HG02840 (cell line): Measurements from ENCODE around the gene GPC6.

Source experiments
- ATAC-seq: cut with Tn5 transposase; IDR thresholded peaks from one replicate; pipeline ENCODE4 v1.9.1; 2021; ENCODE audit warnings: mild to moderate bottlenecking, moderate library complexity, moderate number of reproducible peaks; ENCODE audit not compliant: unreplicated experiment, low FRiP score

Gene GPC6

DNA sequence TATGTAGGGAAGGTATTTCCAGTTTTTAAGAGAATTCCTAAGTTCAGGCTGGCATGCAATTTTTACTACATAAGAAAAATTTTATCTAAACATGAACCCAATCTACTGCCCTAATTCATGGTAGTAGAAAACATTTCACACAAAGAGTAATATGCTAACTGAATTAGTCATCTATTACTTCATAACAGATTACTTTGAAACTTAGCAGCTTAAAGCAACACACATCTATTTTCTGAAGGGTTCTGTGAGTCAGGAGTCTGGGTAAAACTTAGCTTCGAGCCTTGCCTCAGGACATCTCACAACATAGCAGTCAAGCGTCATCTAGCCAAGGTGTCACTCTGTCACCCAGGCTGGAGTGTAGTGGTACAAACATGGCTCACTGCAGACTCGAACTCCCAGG lies 715.4 kb downstream of the GPC6 start:
- no peak for ATAC-seq

DNA sequence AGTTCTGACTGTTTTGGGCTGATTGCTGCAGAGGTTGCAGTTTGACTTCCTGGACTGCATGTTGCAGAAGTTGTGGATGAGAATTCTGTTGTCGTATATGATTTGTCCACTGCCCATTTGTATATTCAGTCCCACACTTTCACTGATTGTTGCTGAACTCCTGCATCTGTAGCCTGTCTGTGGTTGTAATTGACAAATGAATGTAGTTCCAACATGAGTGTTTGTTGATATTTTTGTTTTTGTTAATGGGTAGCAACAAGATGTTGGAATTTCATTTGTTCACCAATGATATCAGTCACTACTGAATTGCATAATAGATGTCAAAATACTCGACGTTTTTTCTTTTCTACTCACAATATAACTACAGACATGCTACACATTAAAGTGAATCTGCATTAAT lies 719.0 kb downstream of the GPC6 start:
- no peak for ATAC-seq

DNA sequence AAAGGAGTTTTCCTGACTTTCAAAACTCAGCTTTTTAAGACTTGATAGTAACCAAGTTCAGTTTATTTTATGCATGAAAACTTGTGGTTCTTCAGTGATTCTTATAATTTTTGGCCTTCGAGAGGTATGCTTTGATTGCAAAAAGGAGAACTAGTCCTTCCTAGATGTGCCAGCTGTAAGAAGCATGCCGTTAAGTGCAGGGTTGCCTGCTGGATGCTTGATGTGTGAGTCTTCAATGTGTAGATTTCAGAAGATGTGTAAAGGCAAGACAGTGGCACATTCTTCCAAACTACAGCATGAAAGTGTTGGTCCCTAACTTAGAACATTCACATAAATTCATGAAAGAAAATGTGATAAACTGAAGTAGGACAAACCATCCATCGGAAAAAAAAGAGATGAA lies 720.4 kb downstream of the GPC6 start:
- no peak for ATAC-seq

DNA sequence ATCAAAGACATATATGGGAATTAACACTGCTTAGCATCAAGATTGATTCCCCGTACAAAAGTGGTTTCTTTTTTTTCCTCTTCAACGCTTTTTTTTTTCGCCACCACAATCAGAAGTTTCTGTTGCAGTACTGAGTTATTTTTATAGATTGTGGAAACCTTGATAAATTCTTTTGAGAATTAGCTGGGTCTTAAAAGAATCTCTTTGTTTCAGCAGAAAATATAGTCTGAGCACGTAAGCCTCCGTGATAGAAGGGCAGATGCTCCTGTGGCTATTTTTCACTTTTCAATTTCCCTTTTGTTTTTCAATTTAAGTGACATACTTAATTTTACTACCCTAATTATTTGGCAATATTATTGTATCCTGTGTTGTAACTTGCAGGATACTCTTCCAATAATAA lies 721.0 kb downstream of the GPC6 start:
- ATAC-seq: no peak

DNA sequence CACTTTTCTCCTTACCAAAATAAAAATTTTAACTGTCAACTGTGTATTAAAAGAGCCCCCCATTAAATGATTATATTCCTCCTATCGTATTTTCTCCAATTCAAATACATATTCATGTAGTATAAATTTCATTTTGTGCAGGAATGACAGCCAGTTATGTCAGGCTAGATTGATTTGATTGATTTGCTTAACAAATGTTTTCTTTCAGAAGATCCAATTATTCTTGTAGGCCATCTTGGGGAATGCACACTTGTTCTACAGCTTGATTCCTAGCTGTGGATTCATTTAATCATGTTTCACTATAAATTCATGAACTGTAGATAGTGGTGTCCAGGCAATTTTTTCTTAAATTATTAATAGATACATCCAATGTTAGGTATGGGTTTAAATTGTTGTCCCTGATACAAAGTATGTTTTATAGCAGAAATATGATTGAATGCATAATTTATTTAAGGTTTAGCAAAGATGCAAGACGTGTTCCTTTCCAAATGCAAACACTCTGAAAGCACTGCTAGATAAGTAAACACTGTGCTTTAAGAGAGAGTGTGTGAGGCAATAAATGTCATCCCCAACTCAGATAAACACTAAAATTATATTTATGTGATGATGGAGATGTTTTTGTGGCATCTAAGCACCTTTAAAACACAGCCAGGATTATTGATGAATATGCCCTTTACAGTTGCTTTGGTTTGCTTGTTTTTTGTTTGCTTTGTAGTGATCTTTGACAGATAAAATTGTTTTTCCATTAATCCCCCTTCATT lies 721.7 kb downstream of the GPC6 start:
- no peak for ATAC-seq

DNA sequence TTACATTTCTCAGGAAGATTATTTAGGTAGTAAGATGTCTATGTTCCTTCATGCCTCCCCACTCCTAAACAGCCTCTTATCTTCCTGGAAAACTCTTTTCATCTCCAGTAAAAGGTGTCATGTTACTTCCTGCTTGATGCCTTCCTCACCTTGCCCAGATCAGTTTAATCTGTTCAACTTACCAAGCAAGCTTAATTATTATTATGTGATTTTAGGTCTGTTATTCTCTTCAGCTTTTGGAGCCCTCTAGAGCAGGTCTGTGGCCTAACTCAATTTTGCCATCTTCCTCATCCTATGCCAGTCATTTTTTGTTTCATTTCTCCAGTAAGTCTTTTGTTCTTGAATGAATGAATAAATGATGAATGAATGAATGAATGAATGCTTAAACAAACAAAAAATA lies 724.5 kb downstream of the GPC6 start:
- ATAC-seq: no peak

DNA sequence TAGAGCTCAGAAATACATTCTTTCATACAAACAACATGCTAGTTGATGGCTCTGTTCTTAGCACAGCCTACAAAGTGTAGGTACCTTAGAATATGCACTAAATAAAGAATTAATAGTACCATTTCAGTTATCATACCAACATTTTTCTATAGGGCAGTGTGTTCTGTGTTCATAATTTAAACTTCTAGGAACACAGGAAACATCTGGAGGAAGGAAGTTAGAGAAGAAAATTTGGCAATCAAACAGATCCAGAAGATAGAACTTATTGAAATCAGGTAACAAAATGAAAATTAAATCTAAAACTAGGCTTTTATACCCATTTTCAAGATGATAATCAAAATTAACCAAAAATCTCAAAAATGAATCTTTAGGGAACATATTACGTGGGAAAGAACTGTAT lies 725.3 kb downstream of the GPC6 start:
- ATAC-seq: no peak

DNA sequence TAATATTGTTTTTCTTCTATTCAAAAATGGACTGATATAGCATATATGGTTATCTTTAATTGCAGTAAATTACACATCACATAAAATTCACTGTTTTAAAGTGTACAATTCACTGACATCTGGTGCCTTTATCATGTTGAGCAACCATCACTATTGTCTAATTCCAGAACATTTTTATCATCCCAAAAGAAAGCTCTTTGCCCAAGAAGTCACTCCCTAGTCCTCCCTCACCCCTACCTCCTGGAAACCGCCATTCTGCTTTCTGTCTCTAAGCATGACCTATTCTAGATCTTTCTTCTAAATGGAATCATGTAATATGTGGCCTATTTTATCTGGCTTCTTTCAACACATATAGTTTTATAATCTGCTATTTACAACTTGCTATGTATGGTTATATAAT lies 727.2 kb downstream of the GPC6 start:
- no peak for ATAC-seq

DNA sequence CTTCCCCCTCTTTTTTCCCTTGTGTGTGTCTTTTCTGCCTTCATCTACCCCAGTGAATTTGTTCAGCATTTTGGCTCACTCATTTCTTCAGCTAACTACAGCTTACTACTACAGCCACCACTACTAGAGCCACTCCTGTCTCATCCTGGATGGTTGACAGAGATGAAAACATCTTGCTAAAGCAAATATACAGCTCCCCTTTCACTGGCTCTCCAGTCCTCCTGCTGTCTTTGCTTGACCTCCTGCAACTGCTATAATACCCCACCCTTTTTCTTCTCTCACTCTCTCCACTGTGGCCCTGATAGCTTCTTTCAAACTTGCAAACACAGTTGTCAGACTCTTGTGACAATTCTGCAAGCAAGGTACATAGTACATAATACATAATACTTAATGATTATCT lies 729.3 kb downstream of the GPC6 start:
- ATAC-seq: no peak

DNA sequence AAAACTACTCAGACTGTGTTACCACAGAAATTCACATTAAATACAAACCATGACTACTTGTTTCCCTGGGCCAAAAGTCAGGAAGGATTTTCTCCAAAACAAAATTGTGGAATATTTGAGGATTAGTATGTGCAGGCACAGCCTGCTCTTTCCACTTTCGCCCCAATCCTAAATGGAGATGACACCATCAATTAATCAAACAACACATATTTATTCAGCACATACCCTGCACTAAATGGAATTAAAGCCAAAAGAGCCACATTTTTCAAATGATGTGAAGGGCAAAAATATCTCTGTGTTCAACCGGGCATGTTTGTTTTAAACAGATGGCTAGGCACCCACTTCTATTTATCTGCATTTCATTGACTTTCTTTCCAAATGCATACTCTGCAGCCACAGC lies 729.8 kb downstream of the GPC6 start:
- no peak for ATAC-seq

DNA sequence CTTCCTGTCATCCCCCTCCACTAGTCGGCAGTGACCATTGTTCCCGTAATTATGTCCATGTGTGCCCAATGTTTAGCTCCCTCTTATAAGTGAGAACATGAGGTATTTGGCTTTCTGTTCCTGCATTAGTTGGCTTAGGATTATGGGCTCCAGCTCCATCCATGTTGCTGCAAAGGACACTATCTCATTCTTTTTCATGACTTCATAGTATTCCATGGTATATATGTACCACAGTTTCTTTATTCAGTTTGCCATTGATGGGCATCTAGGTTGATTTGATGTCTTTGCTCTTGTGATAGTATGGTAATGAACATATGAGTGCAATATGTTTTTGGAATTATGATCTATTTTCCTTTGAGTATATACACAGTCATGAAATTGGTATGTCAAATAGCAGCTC lies 730.8 kb downstream of the GPC6 start:
- ATAC-seq: no peak

DNA sequence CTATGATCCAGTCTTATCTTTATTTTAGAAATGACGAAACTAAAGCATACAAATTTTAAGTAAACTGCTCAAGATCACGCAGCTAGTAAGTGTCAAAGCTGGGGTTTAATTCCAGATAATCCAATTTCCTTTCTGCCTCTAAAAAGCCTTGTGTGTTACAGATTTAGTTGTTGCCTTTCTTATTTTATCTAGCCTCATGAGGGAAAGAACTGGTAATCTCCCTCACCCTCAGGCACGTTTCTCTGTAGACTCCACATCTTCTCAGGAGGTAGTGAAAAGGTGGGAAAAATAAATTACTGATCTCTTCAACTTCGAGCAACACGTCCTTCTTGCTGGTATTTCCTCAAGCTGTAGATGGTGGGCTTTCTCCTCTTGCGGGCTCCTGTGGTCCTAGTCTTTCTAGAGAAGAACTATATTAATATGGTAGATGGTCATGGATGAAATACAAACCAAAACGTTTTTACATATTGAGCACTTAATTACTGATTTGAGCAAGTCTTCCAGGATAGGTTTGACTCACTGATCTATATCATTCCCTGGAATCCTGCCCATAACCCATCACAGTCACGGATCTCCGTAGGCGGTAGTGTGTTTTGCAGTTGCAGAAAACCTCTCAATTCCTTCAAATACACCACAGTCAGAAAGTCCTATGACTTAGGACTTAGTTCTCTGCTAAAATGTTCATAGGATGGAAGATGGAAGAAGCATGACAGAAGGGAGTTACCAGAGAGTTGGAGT lies 733.4 kb downstream of the GPC6 start:
- ATAC-seq: no peak

DNA sequence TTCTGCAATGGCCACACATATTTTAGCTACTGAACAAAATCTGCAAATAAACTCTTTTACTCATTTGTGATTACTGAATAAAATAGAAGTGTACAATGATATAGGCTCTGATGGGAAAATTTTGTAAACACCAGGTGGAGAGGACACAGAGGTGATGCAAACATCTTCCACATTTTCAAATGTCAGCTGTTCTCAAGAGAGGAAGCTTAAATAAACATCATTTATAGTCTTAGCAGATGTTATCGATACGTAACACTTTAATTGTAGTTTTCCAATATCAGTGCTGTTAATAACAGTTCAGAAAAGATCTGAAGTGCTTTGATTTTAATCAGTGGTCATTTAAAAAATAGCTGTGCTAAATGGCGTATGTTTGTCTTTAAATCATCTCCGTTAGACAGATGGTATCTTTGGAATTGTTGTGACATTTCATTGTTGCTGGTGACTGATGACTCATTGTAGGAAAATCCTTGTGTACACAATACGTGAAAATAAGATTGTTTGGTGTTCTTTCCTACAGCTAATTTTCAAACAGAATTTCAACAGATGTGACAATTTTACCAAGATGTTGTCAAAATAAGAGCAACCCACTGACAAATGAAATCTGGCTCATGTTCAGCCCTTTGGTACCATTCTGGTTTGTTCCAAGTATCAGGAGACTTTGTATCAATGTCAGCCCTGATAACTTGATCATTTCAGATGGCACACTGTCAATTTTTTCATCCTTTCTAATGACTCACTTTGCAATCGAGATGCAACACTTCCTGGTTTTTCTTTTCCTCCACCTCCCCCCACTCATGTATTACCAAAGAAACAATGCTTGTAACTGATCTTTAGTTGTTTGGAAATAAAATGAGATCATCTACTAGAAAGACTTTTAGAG lies 736.9 kb downstream of the GPC6 start:
- no peak for ATAC-seq

DNA sequence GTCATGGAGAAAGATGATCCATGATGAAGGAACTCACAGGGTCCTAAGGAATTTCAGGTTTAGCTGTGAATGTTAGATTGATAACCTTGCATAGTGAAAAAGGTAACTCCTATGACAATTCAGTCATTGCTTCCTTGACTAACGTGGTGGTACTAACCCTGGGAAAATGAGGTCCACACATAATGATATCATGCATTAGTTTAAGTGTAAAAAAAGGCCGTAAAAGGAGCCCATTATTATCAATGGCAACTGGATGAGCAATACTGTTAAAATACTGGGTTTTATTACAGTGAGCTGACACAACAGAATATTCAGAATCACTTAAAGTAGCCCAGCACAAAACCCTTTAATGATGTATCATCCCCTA lies 737.5 kb downstream of the GPC6 start:
- no peak for ATAC-seq

DNA sequence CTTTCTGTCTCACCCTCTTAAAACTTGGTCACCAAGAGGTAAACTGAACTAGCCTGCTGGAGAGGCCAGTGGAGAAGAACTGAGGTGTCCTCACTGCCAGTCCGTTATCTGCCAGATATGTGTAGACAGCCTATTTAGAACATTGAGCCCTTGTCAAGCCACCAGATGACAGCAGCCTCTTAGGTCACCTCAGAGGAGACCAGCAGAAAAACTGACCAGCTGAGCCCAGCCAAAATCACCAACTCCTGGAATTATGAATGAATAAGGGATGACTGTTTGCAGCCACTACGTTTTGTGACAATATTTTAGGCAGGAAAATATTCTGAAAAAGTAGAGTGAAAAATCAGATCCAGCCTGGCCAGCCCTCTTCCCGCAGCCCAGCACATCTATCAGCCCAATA lies 739.0 kb downstream of the GPC6 start:
- no peak for ATAC-seq

DNA sequence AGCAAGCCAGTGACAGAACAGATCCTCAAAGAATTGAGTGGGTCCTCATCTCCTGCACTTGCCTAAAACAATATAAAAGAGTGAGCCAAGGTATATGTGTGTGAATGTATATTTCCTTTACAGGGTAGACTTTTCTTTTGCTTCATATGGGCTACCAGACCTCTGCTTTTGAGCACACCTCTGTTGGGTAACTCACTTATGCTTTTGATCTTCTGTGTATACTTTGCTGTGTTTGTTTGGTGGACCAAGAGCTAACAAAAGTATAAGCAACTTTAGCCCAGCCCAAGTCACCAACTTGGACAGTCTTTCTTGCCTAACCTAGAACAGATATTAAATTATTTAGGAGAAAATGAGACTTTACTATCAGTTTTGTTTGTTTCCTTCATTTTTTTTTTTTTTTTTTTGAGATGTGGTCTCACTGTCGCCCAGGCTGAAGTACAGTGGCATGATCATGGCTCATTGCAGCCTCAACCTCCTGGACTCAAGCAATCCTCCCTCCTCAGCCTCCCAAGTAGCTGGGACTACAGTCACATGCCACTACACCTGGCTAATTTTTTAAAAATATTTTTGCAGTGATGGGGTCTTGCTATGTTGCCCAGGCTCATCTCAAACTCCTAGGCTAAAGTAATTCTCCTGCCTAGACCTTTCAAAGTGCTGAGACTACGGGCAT lies 739.8 kb downstream of the GPC6 start:
- ATAC-seq: no peak

DNA sequence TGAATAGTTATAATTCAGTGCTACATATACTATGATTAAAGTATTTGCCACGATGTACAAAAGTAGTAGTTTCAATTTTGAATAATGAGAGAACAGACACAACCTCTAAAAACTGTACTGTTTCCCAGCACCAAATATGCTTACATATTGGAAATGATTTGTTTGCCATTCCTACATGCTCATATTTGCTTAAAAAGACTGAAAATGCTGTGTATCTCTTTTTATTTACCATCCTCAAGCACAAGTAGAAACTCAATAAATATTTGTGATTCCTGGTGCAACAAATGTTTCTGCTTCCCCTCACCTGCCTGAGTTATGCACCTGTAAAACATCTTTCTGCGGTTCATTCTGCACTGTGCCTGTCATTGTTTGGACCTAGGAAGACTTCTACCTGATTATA lies 740.7 kb downstream of the GPC6 start:
- no peak for ATAC-seq

DNA sequence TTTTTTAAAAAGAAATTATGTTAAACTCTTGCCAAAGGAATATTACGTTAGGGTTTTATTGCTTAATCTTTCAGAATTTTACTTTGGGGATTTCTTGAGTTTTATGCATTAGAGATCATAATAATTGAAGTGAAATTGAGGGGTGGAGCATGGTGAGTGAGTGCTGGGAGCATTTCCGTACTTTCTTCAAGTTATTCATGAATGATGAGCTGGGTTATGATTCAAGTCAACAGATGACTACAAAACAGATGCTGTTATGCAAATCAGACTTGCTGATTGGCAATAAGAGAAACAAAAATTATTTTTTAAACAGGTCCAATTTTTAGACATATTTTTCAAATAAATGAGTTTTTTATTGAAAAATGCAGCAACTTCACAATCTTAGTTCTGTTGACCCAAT lies 748.6 kb downstream of the GPC6 start:
- ATAC-seq: no peak

DNA sequence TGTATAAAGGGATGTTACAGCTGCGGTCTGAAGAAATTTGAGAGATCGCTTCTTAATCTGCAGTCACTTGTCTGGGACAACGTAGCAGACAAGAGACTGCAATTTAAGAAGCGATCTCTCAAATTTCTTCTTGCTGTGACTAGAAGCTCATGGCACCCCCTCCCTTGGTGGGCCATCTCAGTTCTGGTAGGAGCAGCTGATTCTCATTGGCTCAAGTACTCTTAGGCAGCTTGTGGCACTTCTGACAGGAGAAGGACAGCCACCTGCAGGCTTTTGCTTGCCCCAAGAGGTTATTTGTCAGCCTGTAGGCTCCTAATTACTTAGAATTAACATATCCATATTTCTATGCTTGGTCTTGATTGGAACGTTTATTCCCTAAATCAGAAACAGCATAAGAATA lies 749.9 kb downstream of the GPC6 start:
- ATAC-seq: no peak

DNA sequence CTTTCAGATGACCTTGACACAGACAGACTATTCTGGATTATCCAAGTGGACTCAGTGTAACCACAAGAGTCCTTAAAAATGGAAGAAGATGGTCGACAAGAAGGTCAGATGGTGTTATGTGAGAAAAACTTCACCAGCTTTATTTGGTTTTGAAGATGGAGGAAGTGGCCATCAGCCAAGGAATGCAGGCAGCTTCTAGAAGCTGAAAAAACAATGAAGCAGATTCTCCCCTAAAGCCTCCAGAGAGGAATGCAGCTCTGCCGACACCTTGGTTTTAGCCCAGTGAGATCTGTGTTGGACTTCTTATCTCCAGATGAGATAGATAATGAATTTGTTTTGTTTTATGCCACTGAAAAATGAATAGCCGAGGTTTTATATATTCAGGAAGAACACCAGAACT lies 751.4 kb downstream of the GPC6 start:
- no peak for ATAC-seq

DNA sequence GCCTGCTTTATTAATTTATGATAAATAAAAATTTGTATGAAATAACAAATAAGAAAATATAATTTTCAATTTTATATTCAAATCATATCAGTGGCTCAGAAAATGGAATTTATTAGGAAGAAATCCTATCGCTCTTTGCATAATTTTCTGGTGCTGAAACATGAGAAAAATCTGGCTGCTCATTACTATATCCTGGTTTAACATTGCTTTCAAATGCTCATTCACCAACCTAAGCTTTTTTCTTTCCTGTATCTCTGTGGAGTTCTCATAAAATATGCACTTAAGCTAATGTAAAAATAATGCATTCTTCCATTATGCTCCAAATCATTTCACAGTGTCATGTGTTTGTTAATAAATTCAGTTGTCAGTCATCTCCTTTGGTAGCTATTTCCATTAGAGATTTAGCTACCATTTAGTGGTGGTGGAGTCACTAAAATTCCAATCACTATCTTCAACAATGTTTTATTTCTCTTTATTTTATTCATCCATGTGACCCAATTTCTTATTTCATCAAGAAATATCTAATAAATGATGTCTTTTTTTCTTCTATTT lies 754.9 kb downstream of the GPC6 start:
- ATAC-seq: no peak
